ENCODE measurements around the gene RIN1.
A peak's percentile ranks its signal among the peaks of the same experiment; 100 is the strongest.

RIN1 gene

DNA sequence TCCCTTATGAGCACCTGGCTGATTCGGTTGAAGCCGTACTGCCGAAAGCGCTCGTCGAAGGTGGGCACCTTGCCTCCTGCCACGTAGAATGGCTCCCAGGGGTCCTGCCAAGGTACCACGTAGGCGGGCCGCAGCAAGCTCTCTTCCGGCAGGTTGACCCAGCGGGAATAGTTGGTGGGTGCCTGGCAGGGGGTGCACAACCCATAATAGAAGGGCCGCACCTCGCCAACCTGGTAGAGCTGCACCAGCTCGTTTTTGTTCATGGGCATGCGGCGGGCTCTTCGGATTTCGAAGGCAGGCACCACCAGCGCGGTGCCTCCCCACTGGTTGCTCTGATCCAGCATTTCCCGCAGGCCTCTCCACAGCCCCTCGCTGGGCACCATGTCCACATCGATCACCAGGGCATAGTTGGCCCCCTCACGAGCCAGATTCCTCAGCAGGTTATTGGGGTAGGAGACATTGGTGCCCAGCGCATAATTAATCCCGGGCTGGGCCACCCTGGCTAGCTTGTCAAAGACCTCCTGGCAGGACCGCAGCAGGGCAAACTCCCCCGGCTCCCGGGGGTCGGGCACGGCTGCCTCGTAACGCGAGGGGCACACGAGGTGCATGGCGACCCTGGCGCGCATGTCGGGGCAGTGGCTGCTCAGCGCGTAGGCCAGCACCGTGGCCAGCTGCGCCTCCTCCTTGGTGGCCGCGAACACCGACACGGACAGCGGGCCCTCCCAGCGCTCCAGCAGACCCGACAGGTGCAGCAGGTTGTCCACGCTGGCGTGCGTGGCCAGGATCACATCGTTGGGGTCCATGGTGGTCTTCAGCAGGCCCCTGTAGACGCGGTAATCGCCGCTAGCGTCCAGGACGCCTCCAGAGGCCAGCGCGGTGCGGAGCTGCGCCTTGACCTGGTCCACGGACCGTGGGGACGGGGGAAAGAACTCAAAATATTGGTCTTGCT, 10.5 kb upstream of the RIN1 start:
- TF ChIP-seq NFRKB (IDR thresholded peaks at IDR 0.05) (no peak), L3MBTL2 (conservative IDR thresholded peaks at IDR 0.05) (peak; percentile 46; the same call in 1 of the 2 replicates)
- ChIA-PET CTCF (interaction anchor here (0.5 to 1.9 kb wide), 3 partner anchors 17 to 42 kb away, joined by 4 read pairs; no protein-coding TSS in a partner anchor), POLR2A (interaction anchor here (0.9 to 4.4 kb wide), 9 partner anchors 9 to 971 kb away, joined by 3 to 19 read pairs (median 5); partner anchors contain the start of genes RIN1, SLC29A2 and YIF1A)
- DNase-seq (ENCODE audit: extremely low spot score): no peak

GRCh38 chr11:66345316-66345649, 9.0 kb upstream of the RIN1 start:
- CTCF ChIA-PET: interaction anchor here (0.6 to 1.9 kb wide), 3 partner anchors 19 to 34 kb away, joined by 3 to 4 read pairs (median 4); no protein-coding TSS in a partner anchor
- POLR2A ChIA-PET: interaction anchor here (0.8 to 4.4 kb wide), 8 partner anchors 9 to 498 kb away, joined by 3 to 19 read pairs (median 4); partner anchors contain the start of genes DPP3, RAB1B, RCE1 and RIN1

DNA sequence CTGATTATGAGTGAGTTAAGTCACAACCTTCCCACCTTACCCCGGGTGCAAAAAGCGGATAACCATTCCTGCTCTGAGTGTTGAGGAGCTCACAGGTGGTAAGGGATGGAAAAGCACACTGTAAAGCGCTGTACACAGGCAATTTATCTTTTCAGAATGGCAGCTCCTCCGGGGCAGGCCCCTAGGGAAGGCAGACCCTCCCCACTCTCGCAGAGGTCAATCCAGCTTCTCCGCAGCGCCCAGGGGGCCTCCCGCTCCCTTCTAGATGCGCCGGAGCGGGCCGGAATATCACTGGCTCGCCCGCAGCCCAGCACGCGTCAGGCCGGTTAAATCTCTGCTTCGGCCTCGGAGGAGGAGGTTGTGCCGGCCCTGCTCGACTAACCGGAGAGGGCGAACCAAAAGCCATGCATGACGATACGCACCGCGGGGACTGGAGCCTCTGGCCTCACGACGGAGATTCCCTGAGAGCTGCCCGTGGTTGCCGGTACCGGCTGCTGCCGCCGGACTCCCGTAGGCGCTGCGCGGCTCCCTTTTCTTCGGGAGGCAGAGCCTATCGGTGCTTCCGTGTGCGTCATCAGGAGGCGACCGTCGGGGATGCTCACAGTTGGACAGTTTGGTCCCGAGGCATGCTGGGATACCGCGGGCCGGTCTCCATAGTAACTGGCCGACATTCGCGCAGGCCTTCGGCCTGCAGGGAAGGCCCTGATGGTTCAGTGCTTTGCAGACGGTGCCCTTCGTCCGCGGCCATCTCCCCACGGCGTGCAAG, 8.5 kb upstream of the RIN1 start, which contains the start of gene BRMS1:
Gene BRMS1 (minus strand): TSS at position 555 of the 766 bp plus-strand sequence. CDS start 2,870 bp downstream, outside the sequence.
- ChIA-PET POLR2A (interaction anchor here (1.0 to 4.4 kb wide), 7 partner anchors 9 to 498 kb away, joined by 3 to 19 read pairs (median 4); partner anchors contain the start of genes RAB1B, RCE1, RIN1 and SLC29A2), CTCF (interaction anchor here (0.6 to 1.9 kb wide), 2 partner anchors 23 to 33 kb away, joined by 3 to 4 read pairs; no protein-coding TSS in a partner anchor)
- peak; percentile 93 for DNase-seq (ENCODE audit: extremely low spot score)
- TF ChIP-seq ELF4 (IDR thresholded peaks at IDR 0.05) (peak; percentile 60), FOXM1 (IDR thresholded peaks at IDR 0.05; ENCODE audit: borderline replicate concordance) (no peak)

More at GRCh38 chr11:66345316-66345649, 9.0 kb upstream of the RIN1 start:
- DNase-seq (ENCODE audit: extremely low spot score): no peak
- TF ChIP-seq NFRKB (IDR thresholded peaks at IDR 0.05) (no peak), LEF1 (IDR thresholded peaks at IDR 0.05; ENCODE audit: borderline replicate concordance) (no peak), SP1 (IDR thresholded peaks at IDR 0.05) (no peak), ZNF384 (IDR thresholded peaks at IDR 0.05) (no peak), FOXK2 (IDR thresholded peaks at IDR 0.05) (no peak), SUZ12 (IDR thresholded peaks at IDR 0.05) (no peak), ARNT (IDR thresholded peaks at IDR 0.05) (no peak), ELF4 (IDR thresholded peaks at IDR 0.05) (no peak), FOXA1 (IDR thresholded peaks at IDR 0.05) (no peak)

DNA sequence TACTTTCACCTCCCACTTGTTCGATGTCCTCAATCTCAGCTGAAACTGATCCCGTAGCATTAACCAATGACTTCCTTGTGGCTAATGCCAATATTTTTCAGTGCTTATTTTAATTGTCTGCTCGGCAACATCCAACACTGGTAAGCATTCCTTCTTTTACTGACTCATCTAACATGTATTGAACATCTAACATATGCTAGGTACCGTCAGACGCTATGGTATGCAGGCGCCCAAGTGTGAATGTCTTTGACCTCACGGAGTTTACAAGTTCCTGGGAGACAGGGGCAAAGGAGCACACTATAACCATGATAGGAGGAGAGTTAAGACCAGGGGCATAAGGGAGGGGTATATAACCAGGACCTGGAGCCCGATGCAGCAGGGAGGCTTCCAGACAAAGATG, 6.9 kb upstream of the RIN1 start:
- DNase-seq (ENCODE audit: extremely low spot score): no peak
- ChIA-PET POLR2A (interaction anchor here (1.7 kb wide), 1 partner anchor 8 kb away, joined by 6 read pairs; the partner anchor contains the start of gene RIN1), CTCF (no interaction called here)
- TF ChIP-seq HDGF (IDR thresholded peaks at IDR 0.05; ENCODE audit: borderline replicate concordance) (no peak), ARNT (IDR thresholded peaks at IDR 0.05) (no peak), CTBP1 (IDR thresholded peaks at IDR 0.05; ENCODE audit: borderline replicate concordance) (no peak), SP1 (IDR thresholded peaks at IDR 0.05) (no peak), ELF4 (IDR thresholded peaks at IDR 0.05) (no peak), BHLHE40 (IDR thresholded peaks at IDR 0.05; ENCODE audit: borderline replicate concordance) (no peak), LEF1 (IDR thresholded peaks at IDR 0.05; ENCODE audit: borderline replicate concordance) (no peak), FOXK2 (IDR thresholded peaks at IDR 0.05) (no peak), TARDBP (IDR thresholded peaks at IDR 0.05) (no peak), L3MBTL2 (conservative IDR thresholded peaks at IDR 0.05) (no peak), SUZ12 (IDR thresholded peaks at IDR 0.05) (no peak), ZNF384 (IDR thresholded peaks at IDR 0.05) (no peak), FOXM1 (IDR thresholded peaks at IDR 0.05; ENCODE audit: borderline replicate concordance) (no peak), FOXA1 (IDR thresholded peaks at IDR 0.05) (no peak), PKNOX1 (IDR thresholded peaks at IDR 0.05) (no peak), NFRKB (IDR thresholded peaks at IDR 0.05) (no peak)

DNA sequence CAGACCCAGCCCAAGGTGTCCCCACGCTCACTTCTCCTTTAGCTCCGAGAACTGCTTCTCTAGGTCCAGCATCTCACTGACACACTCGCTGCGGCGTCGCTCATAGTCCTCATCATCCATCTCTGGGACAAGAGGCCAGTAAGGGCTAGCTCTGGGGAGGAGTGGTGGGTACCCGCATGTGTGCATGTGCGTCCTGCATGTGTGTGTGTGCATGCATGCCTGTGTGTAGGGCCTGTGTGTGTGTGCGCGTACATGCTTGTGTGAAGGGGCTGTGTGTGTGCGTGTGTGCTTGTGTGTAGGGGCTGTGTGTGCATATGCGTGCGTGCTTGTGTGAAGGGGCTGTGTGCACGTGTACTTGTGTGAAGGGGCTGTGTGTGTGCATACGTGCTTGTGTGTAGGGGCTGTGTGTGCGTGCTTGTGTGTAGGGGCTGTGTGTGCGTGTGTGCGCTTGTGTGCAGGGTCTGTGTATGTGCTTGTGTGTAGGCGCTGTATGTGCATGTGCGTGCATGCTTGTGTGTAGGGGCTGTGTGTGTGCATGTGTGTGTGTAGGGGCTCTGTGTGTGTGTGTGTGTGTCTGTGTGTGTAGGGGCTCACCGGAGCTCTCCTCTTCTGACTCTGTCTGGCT, 5.4 kb upstream of the RIN1 start:
- CTCF ChIA-PET: no interaction called here
- TF ChIP-seq FOXM1 (IDR thresholded peaks at IDR 0.05; ENCODE audit: borderline replicate concordance) (no peak), TARDBP (IDR thresholded peaks at IDR 0.05) (no peak), SUZ12 (IDR thresholded peaks at IDR 0.05) (no peak), ZNF384 (IDR thresholded peaks at IDR 0.05) (no peak), L3MBTL2 (conservative IDR thresholded peaks at IDR 0.05) (no peak), ARNT (IDR thresholded peaks at IDR 0.05) (no peak), ELF4 (IDR thresholded peaks at IDR 0.05) (no peak), SP1 (IDR thresholded peaks at IDR 0.05) (no peak), LEF1 (IDR thresholded peaks at IDR 0.05; ENCODE audit: borderline replicate concordance) (no peak), NFRKB (IDR thresholded peaks at IDR 0.05) (no peak), PKNOX1 (IDR thresholded peaks at IDR 0.05) (no peak), FOXK2 (IDR thresholded peaks at IDR 0.05) (no peak), HDGF (IDR thresholded peaks at IDR 0.05; ENCODE audit: borderline replicate concordance) (no peak), CTBP1 (IDR thresholded peaks at IDR 0.05; ENCODE audit: borderline replicate concordance) (no peak), BHLHE40 (IDR thresholded peaks at IDR 0.05; ENCODE audit: borderline replicate concordance) (no peak), FOXA1 (IDR thresholded peaks at IDR 0.05) (no peak)
- DNase-seq (ENCODE audit: extremely low spot score): no peak
- POLR2A ChIA-PET: no interaction called here
